ENCODE data around the gene SAT1.

The SAT1 gene

GRCh38 chrX:23745786-23746185 is 37.2 kb upstream of the SAT1 start:
- Histone ChIP-seq H2AFZ (ENCODE audit: low read length) (no peak overlapping the region), H3K36me3 (ENCODE audit: insufficient read depth, low read length) (no peaks in the 10 kb centered on the region), H3K79me2 (ENCODE audit: insufficient read depth, low read length) (peaks cover 17% of the 10 kb centered on the region), H3K27me3 (ENCODE audit: insufficient read depth, low read length, poor library complexity, severe bottlenecking) (no peaks in the 10 kb centered on the region), H3K4me1 (ENCODE audit: insufficient read depth, low read length, poor library complexity, severe bottlenecking) (peaks cover 6% of the 10 kb centered on the region), H4K20me1 (ENCODE audit: insufficient read depth, low read length, poor library complexity, severe bottlenecking) (no peaks in the 10 kb centered on the region), H3K4me3 (ENCODE audit: low read length, poor library complexity, severe bottlenecking) (no peak overlapping the region), H3K4me2 (ENCODE audit: low read depth, low read length, poor library complexity, severe bottlenecking) (no peak overlapping the region), H3K9me3 (ENCODE audit: insufficient read depth, low read depth, low read length) (no peaks in the 10 kb centered on the region), H3F3A (ENCODE audit: low read depth) (no peaks in the 10 kb centered on the region), H3K9ac (ENCODE audit: low read depth, low read length, poor library complexity, severe bottlenecking) (no peak overlapping the region), H3K9me2 (replicated peaks; ENCODE audit: low read depth, low read length) (no peaks in the 10 kb centered on the region)
- no peak for TF ChIP-seq CTCF (conservative IDR thresholded peaks at IDR 0.05; ENCODE audit: low read length)
- no peak for TF ChIP-seq EZH2phosphoT487 (IDR thresholded peaks at IDR 0.05; ENCODE audit: borderline replicate concordance)

GRCh38 chrX:23749129-23749528 is 33.8 kb upstream of the SAT1 start:
- H3K4me1 ChIP-seq (ENCODE audit: insufficient read depth, low read length, poor library complexity, severe bottlenecking), result no peaks in the 10 kb centered on the region
- H3K36me3 ChIP-seq (ENCODE audit: insufficient read depth, low read length), result no peaks in the 10 kb centered on the region
- H3K4me2 ChIP-seq (ENCODE audit: low read depth, low read length, poor library complexity, severe bottlenecking), result no peak overlapping the region
- H3K9me3 ChIP-seq (ENCODE audit: insufficient read depth, low read depth, low read length), result no peaks in the 10 kb centered on the region
- H3K4me3 ChIP-seq (ENCODE audit: low read length, poor library complexity, severe bottlenecking), result no peak overlapping the region
- no peaks in the 10 kb centered on the region for H3K79me2 ChIP-seq (ENCODE audit: insufficient read depth, low read length)
- no peaks in the 10 kb centered on the region for H3K27me3 ChIP-seq (ENCODE audit: insufficient read depth, low read length, poor library complexity, severe bottlenecking)
- TF ChIP-seq CTCF (conservative IDR thresholded peaks at IDR 0.05; ENCODE audit: low read length) (no peak), EZH2phosphoT487 (IDR thresholded peaks at IDR 0.05; ENCODE audit: borderline replicate concordance) (no peak)
- no peak overlapping the region for H3K9ac ChIP-seq (ENCODE audit: low read depth, low read length, poor library complexity, severe bottlenecking)
- H4K20me1 ChIP-seq (ENCODE audit: insufficient read depth, low read length, poor library complexity, severe bottlenecking), result no peaks in the 10 kb centered on the region
- no peaks in the 10 kb centered on the region for H3F3A ChIP-seq (ENCODE audit: low read depth)
- no peak overlapping the region for H2AFZ ChIP-seq (ENCODE audit: low read length)
- no peaks in the 10 kb centered on the region for H3K9me2 ChIP-seq (replicated peaks; ENCODE audit: low read depth, low read length)

GRCh38 chrX:23749576-23749975 is 33.4 kb upstream of the SAT1 start:
- Histone ChIP-seq H3K4me3 (ENCODE audit: low read length, poor library complexity, severe bottlenecking) (no peak overlapping the region), H3K9me2 (replicated peaks; ENCODE audit: low read depth, low read length) (no peaks in the 10 kb centered on the region), H3K27me3 (ENCODE audit: insufficient read depth, low read length, poor library complexity, severe bottlenecking) (no peaks in the 10 kb centered on the region), H3K36me3 (ENCODE audit: insufficient read depth, low read length) (no peaks in the 10 kb centered on the region), H3K4me2 (ENCODE audit: low read depth, low read length, poor library complexity, severe bottlenecking) (no peak overlapping the region), H3K9ac (ENCODE audit: low read depth, low read length, poor library complexity, severe bottlenecking) (no peak overlapping the region), H3K4me1 (ENCODE audit: insufficient read depth, low read length, poor library complexity, severe bottlenecking) (no peaks in the 10 kb centered on the region), H3K79me2 (ENCODE audit: insufficient read depth, low read length) (no peaks in the 10 kb centered on the region), H3F3A (ENCODE audit: low read depth) (no peaks in the 10 kb centered on the region), H2AFZ (ENCODE audit: low read length) (no peak overlapping the region), H3K9me3 (ENCODE audit: insufficient read depth, low read depth, low read length) (no peaks in the 10 kb centered on the region), H4K20me1 (ENCODE audit: insufficient read depth, low read length, poor library complexity, severe bottlenecking) (no peaks in the 10 kb centered on the region)
- TF ChIP-seq CTCF (conservative IDR thresholded peaks at IDR 0.05; ENCODE audit: low read length), result no peak
- TF ChIP-seq EZH2phosphoT487 (IDR thresholded peaks at IDR 0.05; ENCODE audit: borderline replicate concordance), result no peak
